Measurements from ENCODE around the gene PROM1.
A peak's percentile ranks its signal among the peaks of the same experiment; 100 is the strongest.

Gene PROM1

DNA sequence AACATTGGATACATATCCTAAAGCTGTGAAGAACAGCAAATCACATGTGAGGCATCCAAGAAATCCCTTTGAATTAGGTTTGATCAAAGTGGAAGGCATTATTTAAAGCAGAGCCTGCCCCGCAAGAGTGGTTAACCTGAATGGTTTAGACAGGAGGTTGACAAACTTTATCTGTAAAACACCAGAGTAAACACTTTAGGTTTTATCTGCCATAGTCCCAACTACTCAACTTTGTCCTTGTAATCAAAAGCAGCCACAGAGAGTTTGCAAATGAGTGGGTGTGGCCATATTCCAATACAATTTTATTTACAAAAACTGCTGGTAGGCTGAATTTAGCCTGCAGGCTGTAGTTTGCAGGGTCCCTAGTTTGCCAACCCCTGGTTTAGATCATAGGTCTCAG, 95.6 kb downstream of the PROM1 start:
- no peak for DNase-seq (ENCODE audit: low read depth)

DNA sequence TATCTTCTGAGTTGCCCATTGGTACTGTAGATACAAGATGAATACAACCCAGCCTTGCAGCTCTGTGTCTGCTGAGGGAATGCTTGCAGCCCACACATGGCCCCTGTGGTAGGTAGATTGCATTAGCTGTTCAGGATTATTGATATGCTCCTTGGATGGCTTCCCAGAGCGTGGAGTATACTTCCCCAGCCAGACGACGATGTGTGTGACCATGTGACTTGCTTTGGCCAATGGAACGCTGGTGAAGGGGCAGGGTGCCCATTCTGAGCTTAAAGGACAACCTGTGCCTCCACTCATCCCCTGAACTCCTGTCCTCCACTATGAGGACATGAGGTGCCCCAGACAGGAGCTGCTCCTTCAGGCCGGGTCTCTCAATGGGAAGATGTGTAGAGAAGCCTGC, 96.9 kb downstream of the PROM1 start:
- no peak for DNase-seq (ENCODE audit: low read depth)

DNA sequence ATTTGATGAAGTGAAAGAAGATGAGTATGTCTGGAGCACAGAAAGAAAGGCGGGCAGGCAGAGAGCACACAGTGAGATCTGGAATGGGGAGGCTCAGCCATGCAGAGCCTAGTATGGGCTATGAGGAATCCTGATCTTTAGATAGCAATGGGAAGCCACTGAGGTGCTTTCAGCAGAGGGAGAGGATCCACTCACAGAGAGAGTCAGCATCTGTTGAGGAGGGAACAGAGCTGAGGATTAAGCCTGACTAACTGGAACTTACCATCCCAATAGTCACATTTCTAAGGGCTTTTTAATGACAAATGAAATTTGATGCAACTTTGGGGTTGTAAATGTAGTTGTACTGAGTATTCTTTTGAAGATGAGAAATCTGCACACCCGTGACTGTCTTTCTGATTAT, 100.2 kb downstream of the PROM1 start:
- no peak for DNase-seq (ENCODE audit: low read depth)

DNA sequence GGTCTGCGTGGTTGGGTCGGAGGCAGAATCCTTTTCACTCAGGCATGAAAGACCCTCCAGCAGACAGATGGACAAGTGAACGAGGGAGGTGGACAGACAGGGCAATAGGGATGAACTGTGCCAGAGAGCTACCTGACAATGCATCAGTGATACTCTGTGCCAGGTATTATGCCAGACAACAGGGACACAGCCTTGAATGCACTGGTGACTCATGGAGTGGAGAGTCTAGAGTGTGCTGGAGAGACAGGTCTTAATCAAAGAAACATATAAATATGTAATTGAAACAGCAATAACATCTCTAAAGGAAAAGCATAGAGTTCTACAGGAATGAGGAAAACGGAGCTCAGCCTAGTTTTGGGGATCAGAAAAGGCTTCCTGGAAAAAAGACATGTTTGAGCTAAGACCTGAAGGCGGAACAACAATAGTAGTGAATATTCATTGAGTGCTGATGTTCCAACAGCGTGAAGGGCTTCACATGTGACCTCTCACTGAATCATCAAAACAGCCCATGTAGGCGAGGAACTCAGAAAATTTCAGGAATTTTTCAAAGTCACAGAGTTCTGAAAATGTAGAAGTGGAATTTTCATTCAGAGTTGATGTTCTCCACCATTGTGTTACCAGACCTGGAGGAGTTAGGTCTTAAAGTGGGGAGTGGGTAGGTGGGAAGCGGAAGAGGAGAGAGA, 100.8 kb downstream of the PROM1 start:
- no peak for DNase-seq (ENCODE audit: low read depth)

DNA sequence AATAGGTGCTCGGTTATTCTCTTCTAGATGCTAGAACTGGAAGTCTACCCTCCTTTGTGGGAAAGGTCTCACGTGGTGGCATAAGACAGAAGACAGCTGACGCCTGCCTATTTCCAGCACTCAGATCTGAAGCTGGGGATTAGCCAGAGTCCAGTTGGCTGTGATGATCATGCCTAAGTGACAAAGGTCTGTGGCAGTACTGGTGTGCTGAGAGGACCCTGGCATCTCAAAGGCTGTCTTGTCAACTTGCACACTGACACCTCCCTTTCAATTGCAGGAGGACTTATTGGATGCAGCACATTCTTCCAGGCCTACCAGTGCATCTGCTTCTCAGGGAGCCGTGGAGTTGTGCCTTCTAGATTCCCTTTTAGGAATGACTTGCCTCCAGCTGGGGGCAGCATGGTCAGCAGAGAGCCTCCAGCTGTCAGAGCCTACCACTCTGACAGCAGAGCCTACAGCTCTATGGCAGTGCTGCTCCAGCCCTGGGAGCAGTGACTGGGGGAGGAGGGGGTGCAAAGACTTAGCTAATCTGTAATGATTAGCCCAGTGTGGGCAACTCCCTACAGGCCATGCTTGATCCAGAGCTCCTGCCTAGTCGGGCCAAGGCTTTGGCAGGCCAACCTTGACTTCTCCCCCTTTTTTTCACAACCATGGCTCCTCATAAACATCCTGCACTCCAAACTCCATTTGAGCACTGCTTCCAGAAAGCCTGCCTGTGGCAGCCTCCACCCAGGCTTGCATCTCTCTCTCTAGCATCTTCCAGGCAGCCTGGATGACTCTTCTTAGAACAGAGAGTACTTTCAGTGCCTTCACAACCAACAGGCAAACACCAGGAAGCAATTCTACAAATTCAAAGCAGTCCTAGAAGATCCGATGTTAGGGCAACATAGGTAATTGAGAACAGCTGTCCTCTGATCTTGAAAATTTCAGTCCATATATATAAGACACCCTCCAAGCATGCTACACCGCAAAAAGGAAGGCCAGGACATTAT, 107.1 kb downstream of the PROM1 start:
- no peak for DNase-seq (ENCODE audit: low read depth)

DNA sequence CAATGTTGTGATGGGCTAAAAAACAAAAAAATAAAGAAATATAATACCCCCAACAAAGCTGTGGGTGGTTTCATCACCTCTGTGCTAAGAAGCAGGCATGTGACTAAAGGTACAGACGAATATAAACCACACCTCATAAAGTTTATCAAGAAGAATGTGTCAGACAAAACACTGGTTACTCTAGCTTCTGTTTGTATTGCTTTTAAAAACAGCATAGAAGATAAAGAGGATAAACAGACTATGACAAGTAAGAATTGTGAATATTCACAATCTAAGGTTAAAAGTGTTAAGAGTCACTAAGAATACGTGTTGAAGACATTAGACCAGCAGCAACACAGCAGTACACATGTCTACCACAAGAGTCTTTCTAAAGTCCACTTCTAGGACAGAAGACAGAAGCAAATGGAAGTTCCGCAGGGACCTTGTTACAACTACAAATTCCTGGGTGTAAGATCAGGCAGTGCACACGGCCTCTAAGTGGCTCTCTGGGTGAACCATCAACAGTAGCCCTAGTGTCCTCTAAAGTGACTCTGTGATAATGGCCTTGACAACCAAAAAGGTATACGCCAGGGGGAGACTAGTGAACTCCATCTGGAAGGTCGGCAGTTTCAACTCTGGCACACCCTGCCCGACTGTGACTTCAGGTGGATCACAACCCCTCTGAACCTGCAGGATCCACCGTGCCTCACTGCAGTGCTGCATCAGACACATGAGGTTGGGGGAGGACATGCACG, 112.6 kb downstream of the PROM1 start:
- no peak for DNase-seq (ENCODE audit: low read depth)

DNA sequence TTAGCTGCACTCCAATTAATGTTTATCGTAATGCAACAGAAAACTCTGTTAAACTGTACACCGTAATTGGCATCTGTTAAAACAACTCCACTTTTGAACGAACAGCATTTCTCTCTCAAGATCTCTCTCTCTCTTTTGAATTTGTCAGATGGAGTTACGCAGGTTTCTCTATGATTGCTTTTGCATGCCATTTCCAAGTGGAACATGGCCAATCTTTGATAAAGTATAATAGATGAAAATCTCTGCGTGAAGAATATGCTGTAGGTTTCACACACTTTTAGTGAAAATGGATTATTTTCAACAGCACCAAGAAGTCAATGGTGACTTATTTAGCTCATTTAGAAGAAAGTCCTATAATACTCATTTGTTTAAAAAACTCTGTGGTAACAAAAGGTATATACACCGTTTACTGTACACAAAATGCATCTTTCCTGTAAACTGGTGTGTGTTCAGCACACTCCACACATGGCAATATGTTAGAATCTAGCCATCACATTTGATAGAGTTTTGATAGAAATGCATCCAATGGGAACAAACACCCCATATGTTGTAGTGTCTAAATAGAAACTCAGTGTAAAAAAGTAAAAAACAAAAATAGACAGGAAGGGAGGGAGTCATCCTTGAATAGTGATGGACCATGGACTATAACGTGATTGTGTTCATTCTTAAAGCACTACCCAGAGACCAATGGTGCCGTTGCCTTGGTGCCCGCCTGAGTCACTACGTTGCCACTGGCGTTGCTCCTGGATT, 115.1 kb downstream of the PROM1 start:
- no peak for DNase-seq (ENCODE audit: low read depth)

DNA sequence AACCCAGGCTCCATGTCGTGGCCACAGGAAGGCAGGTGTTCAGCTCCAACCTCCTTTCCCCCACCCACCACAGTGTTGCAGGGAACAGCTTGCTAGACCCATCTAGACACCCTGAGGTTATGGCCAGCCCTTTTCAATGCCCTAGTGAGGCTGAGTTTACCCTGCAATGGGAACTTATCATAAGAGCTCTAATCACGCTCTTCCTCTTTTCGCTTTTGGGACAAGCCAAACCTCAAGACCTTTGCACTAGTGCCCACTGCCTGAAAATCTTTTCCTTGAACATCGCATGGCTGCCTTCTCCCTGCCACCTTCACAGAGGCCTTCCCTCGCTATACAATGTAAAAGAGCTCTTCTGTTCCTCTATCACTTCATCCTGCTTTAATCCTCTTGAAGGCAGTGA, 118.5 kb downstream of the PROM1 start:
- DNase-seq (ENCODE audit: low read depth), result no peak

DNA sequence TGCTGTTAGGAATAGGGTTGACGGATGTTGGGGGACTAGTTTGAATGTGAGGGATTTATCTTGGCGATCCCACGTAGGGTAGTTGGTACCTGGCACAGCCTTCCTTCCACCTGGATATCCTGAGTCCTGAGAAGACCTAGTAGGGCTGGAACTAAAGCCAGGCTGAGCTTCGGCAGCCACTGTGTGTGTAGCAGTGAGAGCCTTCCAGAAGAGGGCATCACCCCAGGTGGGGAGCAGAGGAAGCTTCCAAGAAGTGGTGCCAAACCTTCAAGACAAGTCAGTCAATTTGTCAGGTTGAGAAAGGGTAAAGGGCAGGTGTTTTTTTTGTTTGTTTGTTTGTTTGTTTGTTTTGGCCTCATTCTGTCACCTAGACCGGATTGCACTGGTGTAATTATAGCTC, 119.7 kb downstream of the PROM1 start:
- DNase-seq (ENCODE audit: low read depth), result no peak

DNA sequence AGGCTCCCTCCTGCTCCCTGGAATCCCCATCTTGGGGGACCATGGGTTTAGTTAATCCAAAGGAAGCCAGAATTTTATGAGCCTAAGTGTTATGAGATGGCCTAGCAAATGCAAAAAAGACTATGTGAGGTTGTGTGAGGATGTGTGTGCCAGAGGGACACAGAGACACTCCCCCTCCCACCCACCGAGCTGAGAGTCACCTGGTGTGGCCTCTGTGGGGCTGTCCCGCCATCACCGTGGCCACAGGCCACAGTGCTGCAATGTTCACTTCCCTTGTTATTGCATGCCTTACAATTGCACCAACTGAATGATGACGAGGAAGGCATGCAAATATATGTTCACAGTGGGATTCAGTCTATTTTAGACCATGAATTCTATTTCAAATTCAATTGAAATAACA, 120.2 kb downstream of the PROM1 start:
- no peak for DNase-seq (ENCODE audit: low read depth)

DNA sequence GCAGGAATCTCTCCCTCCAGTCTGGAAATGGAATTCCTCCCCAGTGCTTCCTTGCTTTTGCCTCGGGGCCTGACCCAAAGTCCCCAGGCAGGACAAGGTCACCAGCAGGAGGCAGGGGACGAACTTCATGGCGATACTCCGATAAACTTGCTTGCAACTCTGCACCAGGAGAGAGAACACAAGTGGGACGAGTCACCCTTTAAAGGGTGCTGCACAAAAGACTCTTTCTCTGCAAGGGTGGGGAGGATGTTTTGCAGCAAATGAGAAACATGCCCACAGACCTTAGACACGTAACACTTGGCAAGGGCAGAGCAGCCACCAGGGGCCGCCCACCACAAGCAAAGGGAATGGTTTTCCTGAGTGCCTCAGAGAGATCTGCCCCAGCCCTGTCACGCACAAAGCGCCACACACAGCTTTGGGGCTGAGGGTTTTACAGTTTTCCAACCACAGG, 120.8 kb downstream of the PROM1 start, which contains the start of gene FGFBP2:
TSS of gene FGFBP2 (minus strand) at position 175 of the 451 bp plus-strand sequence. CDS start at position 129, 46 bp downstream.
- DNase-seq (ENCODE audit: low read depth), result no peak

DNA sequence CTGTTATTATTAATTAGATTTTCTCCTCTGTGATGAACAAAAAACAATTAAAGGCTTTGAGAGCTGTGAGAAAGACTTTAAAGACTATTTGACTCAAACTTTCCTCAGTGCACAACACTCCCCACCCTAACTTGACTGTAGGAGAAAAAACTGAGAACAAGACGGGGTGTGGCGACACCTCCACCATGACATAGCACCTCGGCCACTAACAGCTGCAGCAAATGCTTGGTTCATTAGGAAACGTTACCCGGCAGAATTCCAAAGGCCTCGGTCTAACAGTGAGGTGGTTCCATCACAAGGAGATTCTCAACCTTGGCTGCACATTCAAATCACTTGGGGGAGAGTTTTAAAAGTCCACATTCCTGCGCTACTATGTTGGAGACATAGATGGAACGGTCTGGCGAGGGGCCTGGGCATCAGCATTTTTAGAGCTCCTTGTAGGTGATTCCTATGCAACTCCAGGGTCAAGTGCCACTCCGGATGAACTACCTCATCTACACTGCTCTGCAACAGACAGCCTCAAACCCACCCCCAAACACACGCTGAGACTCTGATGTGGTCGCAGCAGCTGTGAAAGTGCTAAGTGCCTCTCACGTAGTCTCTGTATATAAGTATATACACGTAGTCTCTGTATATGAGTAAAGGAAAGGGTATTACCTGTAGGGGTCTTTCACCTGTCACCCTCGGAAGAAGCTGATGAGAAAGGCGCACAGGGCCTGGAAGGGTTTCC, 121.9 kb downstream of the PROM1 start:
- DNase-seq (ENCODE audit: low read depth), result no peak

DNA sequence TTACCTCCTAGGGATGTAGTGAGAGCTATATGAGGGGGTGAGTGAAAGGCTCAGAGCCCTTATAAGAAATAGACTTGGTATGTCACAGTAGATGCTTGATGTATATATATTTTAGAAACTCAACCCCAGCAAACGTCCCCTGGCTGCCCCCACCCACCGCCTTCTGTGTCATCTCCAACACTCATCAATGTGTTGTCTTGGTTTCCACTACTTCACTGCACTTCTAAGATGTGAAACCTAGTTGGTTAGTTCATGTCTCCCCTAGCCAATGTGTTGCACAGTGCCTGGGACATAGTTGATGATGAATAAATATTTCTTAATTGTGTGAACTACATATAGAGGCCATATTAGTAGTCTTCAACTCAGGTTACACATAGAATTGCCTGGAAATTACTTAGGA, 125.3 kb downstream of the PROM1 start:
- DNase-seq (ENCODE audit: low read depth), result no peak

DNA sequence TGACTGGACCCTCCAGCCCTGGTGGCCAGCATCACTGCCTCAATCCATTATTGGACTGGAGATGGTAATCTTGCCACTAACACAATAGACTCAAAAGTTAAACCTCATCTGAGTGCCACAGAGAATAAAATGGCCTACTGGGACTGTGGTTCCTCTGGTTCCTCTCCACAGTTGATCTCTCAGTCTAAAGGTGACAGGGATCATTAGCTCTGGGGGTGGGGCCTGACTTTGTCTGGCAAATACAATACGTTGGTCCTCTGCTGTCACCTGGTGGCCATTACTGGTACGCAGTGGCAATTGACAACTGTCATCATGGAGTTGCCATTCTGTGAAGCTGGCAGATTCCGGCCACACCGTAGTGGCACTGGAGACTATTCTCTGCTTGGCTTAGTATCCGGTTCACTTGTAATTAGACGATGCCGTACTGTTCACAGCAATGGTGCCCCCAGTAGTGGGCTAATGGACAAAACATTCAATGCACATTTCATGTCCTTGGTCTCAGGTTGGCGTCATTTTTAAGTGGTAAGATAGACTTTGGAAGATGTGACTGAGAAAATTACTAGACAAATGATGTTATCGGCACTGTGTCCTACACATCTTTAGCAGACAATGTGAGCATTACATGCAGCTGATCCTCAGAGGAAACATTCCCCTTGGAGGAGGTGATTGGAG, 127.5 kb downstream of the PROM1 start:
- DNase-seq (ENCODE audit: low read depth), result peak; percentile 26

DNA sequence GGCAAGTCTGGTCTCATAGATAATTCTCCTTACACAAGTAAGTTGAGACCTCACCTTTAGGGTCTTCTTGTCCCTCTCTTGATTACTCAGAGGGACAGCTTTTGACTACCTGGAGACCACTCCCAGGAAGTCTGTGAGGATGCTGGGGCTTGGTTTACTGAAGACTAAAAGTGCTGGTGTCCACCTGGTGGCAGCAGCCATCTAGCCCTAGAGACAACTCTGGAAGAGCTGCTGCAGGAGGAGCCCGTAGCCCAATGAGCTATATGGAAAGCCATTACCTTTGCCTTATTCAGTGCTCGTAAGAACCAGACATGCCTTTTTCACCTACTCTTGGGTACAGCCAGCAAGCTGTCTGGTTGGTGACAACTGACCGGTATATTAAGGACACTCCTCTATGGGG, 128.2 kb downstream of the PROM1 start:
- DNase-seq (ENCODE audit: low read depth), result no peak

DNA sequence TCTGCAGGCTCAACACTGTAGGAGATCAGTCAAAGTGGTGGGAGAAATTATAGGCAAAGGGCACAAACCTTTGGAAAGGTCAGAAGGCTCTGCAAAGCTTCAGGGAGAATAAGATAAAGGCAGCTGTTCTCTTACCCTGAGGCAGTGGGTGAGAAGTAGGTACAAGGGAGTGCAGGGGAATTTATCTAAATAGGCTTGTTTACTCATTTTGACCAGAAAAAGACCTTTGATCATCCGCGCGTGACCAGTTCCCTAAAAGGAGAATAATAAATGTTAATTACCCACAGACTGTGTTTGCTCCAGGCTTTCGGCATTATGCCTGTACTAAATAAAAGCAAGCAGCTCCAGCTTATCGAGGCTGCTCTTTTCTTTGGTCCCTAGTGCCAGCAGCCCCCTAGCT, 130.2 kb downstream of the PROM1 start:
- no peak for DNase-seq (ENCODE audit: low read depth)

DNA sequence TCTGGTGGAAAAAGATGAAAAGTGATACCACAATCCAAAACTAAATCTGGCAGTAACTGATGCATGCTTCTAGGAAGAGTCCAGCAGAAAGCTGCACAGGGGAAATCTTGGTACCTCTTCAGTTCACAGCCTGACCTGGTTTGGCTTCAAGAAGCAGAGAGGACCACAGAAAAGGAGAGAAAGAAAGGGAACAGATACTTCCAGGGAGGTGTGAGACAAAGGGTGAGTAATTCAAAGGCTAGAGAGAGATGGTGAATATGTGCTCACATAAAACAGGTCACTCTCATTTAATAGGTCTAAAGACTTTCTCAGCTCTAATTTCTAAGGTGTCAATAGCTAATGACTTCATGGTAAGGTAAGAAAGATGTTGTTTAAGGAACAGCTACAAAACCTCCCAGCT, 132.0 kb downstream of the PROM1 start:
- DNase-seq (ENCODE audit: low read depth), result no peak

DNA sequence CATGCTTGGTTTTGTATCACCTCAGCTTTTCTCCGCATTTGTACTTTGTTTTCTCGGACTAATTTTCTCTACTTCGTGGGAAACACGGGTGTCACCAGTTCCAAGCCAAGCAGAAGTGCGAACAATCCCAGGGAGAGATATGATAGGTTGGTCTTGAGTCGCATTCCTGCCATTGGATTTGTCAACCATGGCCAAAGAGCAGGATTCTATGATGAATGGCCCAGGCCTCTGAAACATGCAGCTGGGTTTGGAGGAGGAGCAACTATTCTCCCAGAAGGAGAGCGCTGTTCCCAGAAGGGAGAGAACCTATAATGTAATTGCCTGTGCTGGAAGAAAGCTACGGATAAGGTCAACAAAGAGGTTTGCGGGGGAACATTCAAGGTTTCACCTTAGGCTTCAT, 135.0 kb downstream of the PROM1 start:
- no peak for DNase-seq (ENCODE audit: low read depth)

DNA sequence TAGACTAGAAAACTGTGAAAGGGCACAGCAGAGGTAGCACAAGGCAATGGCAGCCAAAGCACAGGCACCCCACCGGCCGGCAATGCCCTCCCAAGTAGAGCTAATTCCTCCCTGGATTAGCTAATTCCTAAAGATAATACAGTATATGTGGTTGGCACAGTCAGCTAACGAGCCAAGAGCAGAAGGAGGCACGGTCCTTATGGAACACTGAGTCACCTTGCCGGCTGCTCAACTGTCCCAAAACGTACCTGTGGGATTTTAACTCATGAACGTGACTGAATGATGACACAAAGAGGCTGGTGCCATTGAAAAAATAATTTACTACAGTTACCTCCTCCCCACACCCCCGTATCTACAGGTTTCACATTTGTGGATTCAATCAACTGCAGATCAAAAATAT, 136.1 kb downstream of the PROM1 start:
- no peak for DNase-seq (ENCODE audit: low read depth)

DNA sequence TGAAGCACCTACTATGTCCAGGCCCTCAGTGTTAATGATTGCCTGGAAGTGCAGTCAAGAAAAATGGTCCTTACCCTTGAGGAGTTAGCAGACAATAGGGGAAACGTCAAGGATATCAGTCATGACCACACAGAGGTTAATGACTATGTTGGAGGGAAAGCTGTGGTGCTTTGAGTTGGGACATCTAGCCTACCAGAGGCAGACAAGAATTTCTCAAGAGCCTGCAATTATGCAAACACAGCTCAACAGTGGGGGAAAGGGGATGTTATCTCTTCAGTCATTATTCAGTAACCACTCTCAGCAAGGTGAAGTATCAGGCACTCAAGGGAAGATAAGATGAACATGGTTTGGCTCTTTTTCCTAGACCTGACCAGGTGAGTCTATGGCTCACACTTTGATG, 138.3 kb downstream of the PROM1 start:
- DNase-seq (ENCODE audit: low read depth), result no peak

DNA sequence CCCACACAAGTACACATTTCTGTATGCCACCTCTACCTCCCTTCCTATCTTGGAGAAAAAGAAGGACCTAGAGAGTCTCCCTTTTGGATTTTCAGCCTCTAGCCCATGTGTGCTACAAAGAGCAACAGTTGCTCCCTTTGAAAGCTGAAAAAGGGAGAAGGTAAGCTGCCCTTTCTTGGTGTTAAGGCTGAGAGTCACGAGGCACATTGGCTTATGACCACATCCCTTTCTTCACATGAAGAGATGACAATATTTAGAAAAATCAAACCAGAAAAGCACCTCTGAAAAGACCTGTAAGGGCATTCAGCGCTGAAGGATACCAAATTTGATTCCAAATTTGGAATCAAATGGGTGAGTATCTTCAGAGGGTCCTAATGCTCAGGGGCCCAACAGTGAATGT, 138.9 kb downstream of the PROM1 start:
- no peak for DNase-seq (ENCODE audit: low read depth)

All from T-helper 22 cell (primary cell).